WTC11 (cell line): ENCODE results near the gene CFAP90. TPM values are rescaled to one million over a fixed set of nuclear protein-coding genes. Genes with fewer than 3 reads are reported as not detected.

ENCODE experiments used
- ATAC-seq: fragments of 200-7000 bp; cut with Tn5 transposase; 2 replicates; pipeline ENCODE4 v1.10.0; 2021; ENCODE audit warnings: mild to moderate bottlenecking, moderate library complexity
- CTCF ChIA-PET: fragments of 300-600 bp; sonication (Branson Sonifier 250); formaldehyde crosslinking; loops from one replicate; lab custom pipeline; 2021; ENCODE audit warnings: antibody characterized with exemption; lab: Charles Lee
- POLR2A ChIA-PET: fragments of 350-600 bp; sonication (Branson Sonifier 250); formaldehyde crosslinking; loops from one replicate; lab custom pipeline; 2021; ENCODE audit warnings: antibody characterized with exemption; lab: Charles Lee
- DNase-seq: peaks from one replicate; pipeline ENCODE4 v3.0.0; 2021; ENCODE audit warnings: low spot score
- H3K27ac Mint-ChIP-seq: 2 replicates; pipeline ENCODE4 v1.8.0; 2021; ENCODE audit warnings: mixed read lengths
- H3K27me3 Mint-ChIP-seq: 2 replicates; pipeline ENCODE4 v1.8.0; 2021; ENCODE audit warnings: low read depth, mild to moderate bottlenecking, moderate library complexity, mixed read lengths
- H3K36me3 Mint-ChIP-seq: 2 replicates; pipeline ENCODE4 v1.8.0; 2021; ENCODE audit warnings: mixed read lengths
- H3K4me1 Mint-ChIP-seq: 2 replicates; pipeline ENCODE4 v1.8.0; 2022; ENCODE audit warnings: mixed read lengths
- H3K4me3 Mint-ChIP-seq: 2 replicates; pipeline ENCODE4 v1.8.0; 2021; ENCODE audit warnings: mild to moderate bottlenecking, moderate library complexity, mixed read lengths
- H3K9me3 Mint-ChIP-seq: 2 replicates; pipeline ENCODE4 v1.8.0; 2021; ENCODE audit warnings: mixed read lengths
- CDX4 ChIP-seq: fragments of 250-450 bp; sonication (Bioruptor Pico); IDR thresholded peaks from 2 replicates; pipeline ENCODE4 v1.9.0; 2021; ENCODE audit warnings: moderate library complexity, mild to moderate bottlenecking, inconsistent platforms, borderline replicate concordance
- EMX1 ChIP-seq: fragments of 250-450 bp; sonication (Bioruptor Pico); IDR thresholded peaks from 2 replicates; pipeline ENCODE4 v1.8.0; 2021; ENCODE audit warnings: mild to moderate bottlenecking
- ETV6 ChIP-seq: sonication (generic); formaldehyde crosslinking; IDR thresholded peaks from 2 replicates; pipeline ENCODE4 v1.8.1; 2022; ENCODE audit warnings: mild to moderate bottlenecking, missing genetic modification reagents
- FOXP4 ChIP-seq: sonication (generic); formaldehyde crosslinking; IDR thresholded peaks from 2 replicates; pipeline ENCODE4 v1.8.0; 2022; ENCODE audit warnings: mild to moderate bottlenecking, missing genetic modification reagents
- GTF2I ChIP-seq: fragments of 250-450 bp; sonication (Bioruptor Pico); conservative IDR thresholded peaks from 2 replicates; pipeline ENCODE4 v1.4.0; 2021; ENCODE audit warnings: mild to moderate bottlenecking
- HMGA2 ChIP-seq: fragments of 250-450 bp; sonication (Bioruptor Pico); IDR thresholded peaks from 2 replicates; pipeline ENCODE4 v1.4.0; 2021; ENCODE audit warnings: mild to moderate bottlenecking, moderate library complexity
- JUN ChIP-seq: sonication (generic); formaldehyde crosslinking; IDR thresholded peaks from 2 replicates; pipeline ENCODE4 v1.8.0; 2023; ENCODE audit warnings: mild to moderate bottlenecking, missing genetic modification reagents
- KAT7 ChIP-seq: sonication (generic); formaldehyde crosslinking; IDR thresholded peaks from 2 replicates; pipeline ENCODE4 v1.8.1; 2023; ENCODE audit warnings: missing genetic modification reagents, mild to moderate bottlenecking, borderline replicate concordance
- MLX ChIP-seq: sonication (generic); formaldehyde crosslinking; IDR thresholded peaks from 2 replicates; pipeline ENCODE4 v1.8.1; 2023; ENCODE audit warnings: mild to moderate bottlenecking, missing genetic modification reagents, moderate library complexity
- NR2C2 ChIP-seq: sonication (generic); formaldehyde crosslinking; IDR thresholded peaks from 2 replicates; pipeline ENCODE4 v1.8.0; 2022; ENCODE audit warnings: mild to moderate bottlenecking, missing genetic modification reagents
- PRDM15 ChIP-seq: sonication (generic); formaldehyde crosslinking; IDR thresholded peaks from 2 replicates; pipeline ENCODE4 v1.8.0; 2022; ENCODE audit warnings: missing genetic modification reagents
- PRRX2 ChIP-seq: fragments of 250-450 bp; sonication (Bioruptor Pico); IDR thresholded peaks from 2 replicates; pipeline ENCODE4 v1.8.0; 2021; ENCODE audit warnings: mild to moderate bottlenecking
- SP1 ChIP-seq: sonication (generic); formaldehyde crosslinking; conservative IDR thresholded peaks from 2 replicates; pipeline ENCODE4 v1.8.1; 2022; ENCODE audit warnings: missing genetic modification reagents
- TCF7 ChIP-seq: sonication (generic); formaldehyde crosslinking; IDR thresholded peaks from 2 replicates; pipeline ENCODE4 v1.8.0; 2022; ENCODE audit warnings: mild to moderate bottlenecking, low read depth, missing genetic modification reagents, moderate library complexity
- TEAD4 ChIP-seq: sonication (generic); formaldehyde crosslinking; IDR thresholded peaks from 2 replicates; pipeline ENCODE4 v1.8.0; 2022; ENCODE audit warnings: mild to moderate bottlenecking, missing genetic modification reagents
- USF1 ChIP-seq: sonication (generic); formaldehyde crosslinking; IDR thresholded peaks from 2 replicates; pipeline ENCODE4 v1.8.0; 2022; ENCODE audit warnings: mild to moderate bottlenecking, missing genetic modification reagents
- ZMAT4 ChIP-seq: fragments of 250-450 bp; sonication (Bioruptor Pico); IDR thresholded peaks from 2 replicates; pipeline ENCODE4 v1.9.0; 2021; ENCODE audit warnings: mild to moderate bottlenecking
- ZNF281 ChIP-seq: sonication (generic); formaldehyde crosslinking; IDR thresholded peaks from 2 replicates; pipeline ENCODE4 v1.8.0; 2023; ENCODE audit warnings: mild to moderate bottlenecking, missing genetic modification reagents
- ZNF317 ChIP-seq: sonication (generic); formaldehyde crosslinking; IDR thresholded peaks from 2 replicates; pipeline ENCODE4 v1.8.1; 2023; ENCODE audit warnings: low read depth, mild to moderate bottlenecking, moderate library complexity, missing genetic modification reagents, borderline replicate concordance
- ZNF396 ChIP-seq: fragments of 250-450 bp; sonication (Bioruptor Pico); IDR thresholded peaks from 2 replicates; pipeline ENCODE4 v1.8.0; 2021; ENCODE audit warnings: mild to moderate bottlenecking, moderate library complexity, borderline replicate concordance
- ZNF423 ChIP-seq: fragments of 250-450 bp; sonication (Bioruptor Pico); IDR thresholded peaks from 2 replicates; pipeline ENCODE4 v2.1.2; 2022; ENCODE audit warnings: mild to moderate bottlenecking, moderate library complexity
- total RNA-seq: library from RNA; stranded (reverse); gene quantifications from 3 replicates; pipeline ENCODE4 v1.2.3, GENCODE V29; 2021

CFAP90 gene
- total RNA-seq, 1 experiment from 2014 or later = 0.33 TPM

GRCh38 chr5:7886849-7887475 lies 36.0 kb upstream of the CFAP90 start:
- POLR2A ChIA-PET = no interaction called here
- TF ChIP-seq TEAD4 = no peak
- no peak for TF ChIP-seq PRDM15 (CRISPR knock-in tag)
- TF ChIP-seq KAT7 (CRISPR knock-in tag) = no peak
- no peak for TF ChIP-seq MLX
- TF ChIP-seq NR2C2 (CRISPR knock-in tag) = no peak
- no peak for TF ChIP-seq PRRX2 (CRISPR knock-in tag)
- no peak for TF ChIP-seq HMGA2 (CRISPR knock-in tag)
- TF ChIP-seq SP1 (CRISPR knock-in tag) = no peak
- TF ChIP-seq GTF2I (CRISPR knock-in tag) = no peak
- TF ChIP-seq FOXP4 (CRISPR knock-in tag) = no peak
- TF ChIP-seq JUN (CRISPR knock-in tag) = no peak
- no peak for TF ChIP-seq TCF7 (CRISPR knock-in tag)
- no peak for TF ChIP-seq ZNF317 (CRISPR knock-in tag)
- Mint-ChIP-seq H3K9me3 (no peaks in the 10 kb centered on the region), H3K27ac (no peak overlapping the region), H3K27me3 (no peaks in the 10 kb centered on the region), H3K4me1 (no peaks in the 10 kb centered on the region), H3K4me3 (no peak overlapping the region), H3K36me3 (peaks cover 55% of the 10 kb centered on the region)
- DNase-seq = no peak
- CTCF ChIA-PET = interaction anchor here (0.7 to 1.6 kb wide), 9 partner anchors 10 to 1066 kb away, joined by 3 to 12 read pairs (median 3); partner anchors contain the start of genes FASTKD3 and MTRR
- ATAC-seq = no peak

- no peaks in the 10 kb centered on the region for H3K27me3 Mint-ChIP-seq
- ATAC-seq (no peak), DNase-seq (no peak)
- no peaks in the 10 kb centered on the region for H3K4me1 Mint-ChIP-seq
- ChIA-PET POLR2A (no interaction called here), CTCF (interaction anchor here (1.3 kb wide), 1 partner anchor 16 kb away, joined by 3 read pairs; the partner anchor contains the start of genes FASTKD3 and MTRR)
- peak overlapping the region; percentile 22; the same call in 1 of the 2 replicates for H3K27ac Mint-ChIP-seq
- peaks cover 59% of the 10 kb centered on the region for H3K36me3 Mint-ChIP-seq
- no peaks in the 10 kb centered on the region for H3K9me3 Mint-ChIP-seq
- no peak overlapping the region for H3K4me3 Mint-ChIP-seq
- TF ChIP-seq TCF7 (CRISPR knock-in tag) (no peak), ETV6 (CRISPR knock-in tag) (no peak), EMX1 (CRISPR knock-in tag) (no peak), JUN (CRISPR knock-in tag) (no peak), ZNF423 (CRISPR knock-in tag) (no peak), ZNF281 (no peak), ZNF396 (CRISPR knock-in tag) (no peak), USF1 (CRISPR knock-in tag) (no peak), ZMAT4 (no peak), CDX4 (CRISPR knock-in tag) (no peak)
These were observed 33.7 kb upstream of the CFAP90 start for GRCh38 chr5:7884491-7885267.
